HepG2 (cell line): ENCODE measurements around the gene IQCC. TPM values are rescaled to one million over a fixed set of nuclear protein-coding genes. Genes with fewer than 3 reads are reported as not detected.

ENCODE experiments used
- ELF4 ChIP-seq: sonication (generic); formaldehyde crosslinking; IDR thresholded peaks from 2 replicates; pipeline ENCODE4 v1.5.0; 2020; ENCODE audit warnings: missing genetic modification reagents, mild to moderate bottlenecking, moderate library complexity, borderline replicate concordance
- HIVEP1 ChIP-seq: sonication (generic); formaldehyde crosslinking; IDR thresholded peaks from 2 replicates; pipeline ENCODE4 v1.4.0; 2020; ENCODE audit warnings: mild to moderate bottlenecking, missing genetic modification reagents
- JUN ChIP-seq: sonication (generic); formaldehyde crosslinking; IDR thresholded peaks from 2 replicates; pipeline ENCODE4 v1.4.0; 2020; ENCODE audit warnings: mild to moderate bottlenecking, missing genetic modification reagents
- KDM5A ChIP-seq: fragments of 200-600 bp; sonication (generic); IDR thresholded peaks from 2 replicates; pipeline ENCODE4 v1.7.0; 2018; ENCODE audit warnings: antibody characterized with exemption, mild to moderate bottlenecking, low read length, borderline replicate concordance
- MEF2D ChIP-seq: sonication (generic); formaldehyde crosslinking; IDR thresholded peaks from 2 replicates; pipeline ENCODE4 v1.5.1; 2020; ENCODE audit warnings: mild to moderate bottlenecking, missing genetic modification reagents
- MEIS2 ChIP-seq: sonication (generic); formaldehyde crosslinking; IDR thresholded peaks from 2 replicates; pipeline ENCODE4 v1.9.0; 2021; ENCODE audit warnings: mild to moderate bottlenecking, missing genetic modification reagents
- NFE2L1 ChIP-seq: sonication (generic); formaldehyde crosslinking; IDR thresholded peaks from 2 replicates; pipeline ENCODE4 v1.4.0; 2020; ENCODE audit warnings: missing genetic modification reagents, mild to moderate bottlenecking, borderline replicate concordance
- PCBP1 ChIP-seq: fragments of 200-400 bp; formaldehyde crosslinking; IDR thresholded peaks from 2 replicates; pipeline ENCODE4 v1.6.1; 2017; ENCODE audit warnings: mild to moderate bottlenecking, low read depth, low read length, borderline replicate concordance
- POLR2AphosphoS5 ChIP-seq: IDR thresholded peaks from 2 replicates; pipeline ENCODE4 v1.6.1; 2012; ENCODE audit warnings: low read depth, low read length
- RAD21 ChIP-seq: fragments of 450-650 bp; formaldehyde crosslinking; IDR thresholded peaks from 2 replicates; pipeline ENCODE4 v1.5.0; 2020; ENCODE audit warnings: mild to moderate bottlenecking
- SNAPC2 ChIP-seq: sonication (generic); formaldehyde crosslinking; IDR thresholded peaks from 2 replicates; pipeline ENCODE4 v1.8.1; 2022; ENCODE audit warnings: mild to moderate bottlenecking, missing genetic modification reagents
- TEAD2 ChIP-seq: sonication (generic); formaldehyde crosslinking; IDR thresholded peaks from 2 replicates; pipeline ENCODE4 v1.9.0; 2021; ENCODE audit warnings: missing genetic modification reagents
- TRIM24 ChIP-seq: sonication (generic); formaldehyde crosslinking; IDR thresholded peaks from 2 replicates; pipeline ENCODE4 v1.8.0; 2022; ENCODE audit warnings: mild to moderate bottlenecking, missing genetic modification reagents
- ZMAT3 ChIP-seq: sonication (generic); formaldehyde crosslinking; conservative IDR thresholded peaks from 2 replicates; pipeline ENCODE4 v1.7.0; 2021; ENCODE audit warnings: missing genetic modification reagents
- ZNF337 ChIP-seq: sonication (generic); formaldehyde crosslinking; IDR thresholded peaks from 2 replicates; pipeline ENCODE4 v1.5.1; 2020; ENCODE audit warnings: missing genetic modification reagents, low read depth, mild to moderate bottlenecking, borderline replicate concordance
- polyA plus RNA-seq, 8 experiments: library from polyadenylated mRNA; depleted of rRNA in 3 of 8; stranded (reverse) in 7 of 8; unstranded in 1 of 8; fragments of >200 nt; fragmentation: Illumina TruSeq in 4 of 8; extraction: Trizol in 4 of 8; gene quantifications; 2 replicates each; pipeline versions ENCODE4 v1.2.1 to v1.2.3, GENCODE V29; 2011 to 2016; ENCODE audit warnings: low read depth in 4 of 8, missing spikeins in 1 of 8, mixed read lengths in 1 of 8; ENCODE audit not compliant: insufficient read depth in 1 of 8
- total RNA-seq, 5 experiments: library from RNA; depleted of rRNA; stranded (reverse); fragments of >200 nt; fragmentation: Illumina TruSeq; extraction: Trizol; gene quantifications; 2 replicates each; pipeline ENCODE4 v1.2.3, GENCODE V29; 2016; ENCODE audit warnings: low read depth in 1 of 5
- TF ChIP-seq, protein P1 (sequence below): fragments of 450-650 bp; IDR thresholded peaks from 2 replicates; pipeline ENCODE4 v1.6.1; 2017; ENCODE audit warnings: mild to moderate bottlenecking
- TF ChIP-seq, protein P2 (sequence below): sonication (generic); formaldehyde crosslinking; IDR thresholded peaks from 2 replicates; pipeline ENCODE4 v1.9.0; 2022; ENCODE audit warnings: missing genetic modification reagents, mild to moderate bottlenecking, borderline replicate concordance
- TF ChIP-seq, protein P3 (sequence below): sonication (generic); formaldehyde crosslinking; IDR thresholded peaks from 2 replicates; pipeline ENCODE4 v1.8.1; 2023; ENCODE audit warnings: mild to moderate bottlenecking, inconsistent platforms, moderate library complexity, missing genetic modification reagents, borderline replicate concordance
- TF ChIP-seq, protein P4 (sequence below): IDR thresholded peaks from 2 replicates; pipeline ENCODE4 v1.6.1; 2016; ENCODE audit warnings: control low read depth
- TF ChIP-seq, protein P5 (sequence below): sonication (generic); formaldehyde crosslinking; IDR thresholded peaks from 2 replicates; pipeline ENCODE4 v1.9.0; 2021; ENCODE audit warnings: missing genetic modification reagents, borderline replicate concordance

The IQCC gene
- total and polyA plus RNA-seq, 2 of the 13 experiments (the other 11 are each of a cell fraction or from before 2014, with no cell fraction given) = 1.7 to 3.0 TPM

- TF ChIP-seq TEAD2 (CRISPR knock-in tag) = no peak
- TF ChIP-seq PCBP1 = no peak
- no peak for TF ChIP-seq NFE2L1 (CRISPR knock-in tag)
- no peak for TF ChIP-seq RAD21 (CRISPR knock-in tag)
- no peak for TF ChIP-seq SNAPC2
- TF ChIP-seq, protein P1, sequence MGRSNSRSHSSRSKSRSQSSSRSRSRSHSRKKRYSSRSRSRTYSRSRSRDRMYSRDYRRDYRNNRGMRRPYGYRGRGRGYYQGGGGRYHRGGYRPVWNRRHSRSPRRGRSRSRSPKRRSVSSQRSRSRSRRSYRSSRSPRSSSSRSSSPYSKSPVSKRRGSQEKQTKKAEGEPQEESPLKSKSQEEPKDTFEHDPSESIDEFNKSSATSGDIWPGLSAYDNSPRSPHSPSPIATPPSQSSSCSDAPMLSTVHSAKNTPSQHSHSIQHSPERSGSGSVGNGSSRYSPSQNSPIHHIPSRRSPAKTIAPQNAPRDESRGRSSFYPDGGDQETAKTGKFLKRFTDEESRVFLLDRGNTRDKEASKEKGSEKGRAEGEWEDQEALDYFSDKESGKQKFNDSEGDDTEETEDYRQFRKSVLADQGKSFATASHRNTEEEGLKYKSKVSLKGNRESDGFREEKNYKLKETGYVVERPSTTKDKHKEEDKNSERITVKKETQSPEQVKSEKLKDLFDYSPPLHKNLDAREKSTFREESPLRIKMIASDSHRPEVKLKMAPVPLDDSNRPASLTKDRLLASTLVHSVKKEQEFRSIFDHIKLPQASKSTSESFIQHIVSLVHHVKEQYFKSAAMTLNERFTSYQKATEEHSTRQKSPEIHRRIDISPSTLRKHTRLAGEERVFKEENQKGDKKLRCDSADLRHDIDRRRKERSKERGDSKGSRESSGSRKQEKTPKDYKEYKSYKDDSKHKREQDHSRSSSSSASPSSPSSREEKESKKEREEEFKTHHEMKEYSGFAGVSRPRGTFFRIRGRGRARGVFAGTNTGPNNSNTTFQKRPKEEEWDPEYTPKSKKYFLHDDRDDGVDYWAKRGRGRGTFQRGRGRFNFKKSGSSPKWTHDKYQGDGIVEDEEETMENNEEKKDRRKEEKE = no peak
- TF ChIP-seq TRIM24 (CRISPR knock-in tag) = no peak
- TF ChIP-seq HIVEP1 (CRISPR knock-in tag) = peak; percentile 64; the same call in 1 of the 2 replicates
- TF ChIP-seq, protein P2, sequence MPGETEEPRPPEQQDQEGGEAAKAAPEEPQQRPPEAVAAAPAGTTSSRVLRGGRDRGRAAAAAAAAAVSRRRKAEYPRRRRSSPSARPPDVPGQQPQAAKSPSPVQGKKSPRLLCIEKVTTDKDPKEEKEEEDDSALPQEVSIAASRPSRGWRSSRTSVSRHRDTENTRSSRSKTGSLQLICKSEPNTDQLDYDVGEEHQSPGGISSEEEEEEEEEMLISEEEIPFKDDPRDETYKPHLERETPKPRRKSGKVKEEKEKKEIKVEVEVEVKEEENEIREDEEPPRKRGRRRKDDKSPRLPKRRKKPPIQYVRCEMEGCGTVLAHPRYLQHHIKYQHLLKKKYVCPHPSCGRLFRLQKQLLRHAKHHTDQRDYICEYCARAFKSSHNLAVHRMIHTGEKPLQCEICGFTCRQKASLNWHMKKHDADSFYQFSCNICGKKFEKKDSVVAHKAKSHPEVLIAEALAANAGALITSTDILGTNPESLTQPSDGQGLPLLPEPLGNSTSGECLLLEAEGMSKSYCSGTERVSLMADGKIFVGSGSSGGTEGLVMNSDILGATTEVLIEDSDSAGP = no peak; the same call in 1 of the 2 replicates
- no peak for TF ChIP-seq JUN (CRISPR knock-in tag)
- TF ChIP-seq ZMAT3 (CRISPR knock-in tag) = no peak
- no peak for TF ChIP-seq MEIS2 (CRISPR knock-in tag)
- TF ChIP-seq, protein P3, sequence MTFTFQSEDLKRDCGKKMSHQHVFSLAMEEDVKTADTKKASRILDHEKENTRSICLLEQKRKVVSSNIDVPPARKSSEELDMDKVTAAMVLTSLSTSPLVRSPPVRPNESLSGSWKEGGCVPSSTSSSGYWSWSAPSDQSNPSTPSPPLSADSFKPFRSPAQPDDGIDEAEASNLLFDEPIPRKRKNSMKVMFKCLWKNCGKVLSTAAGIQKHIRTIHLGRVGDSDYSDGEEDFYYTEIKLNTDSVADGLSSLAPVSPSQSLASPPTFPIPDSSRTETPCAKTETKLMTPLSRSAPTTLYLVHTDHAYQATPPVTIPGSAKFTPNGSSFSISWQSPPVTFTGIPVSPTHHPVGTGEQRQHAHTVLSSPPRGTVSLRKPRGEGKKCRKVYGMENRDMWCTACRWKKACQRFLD (CRISPR knock-in tag) = no peak
- TF ChIP-seq, protein P4, sequence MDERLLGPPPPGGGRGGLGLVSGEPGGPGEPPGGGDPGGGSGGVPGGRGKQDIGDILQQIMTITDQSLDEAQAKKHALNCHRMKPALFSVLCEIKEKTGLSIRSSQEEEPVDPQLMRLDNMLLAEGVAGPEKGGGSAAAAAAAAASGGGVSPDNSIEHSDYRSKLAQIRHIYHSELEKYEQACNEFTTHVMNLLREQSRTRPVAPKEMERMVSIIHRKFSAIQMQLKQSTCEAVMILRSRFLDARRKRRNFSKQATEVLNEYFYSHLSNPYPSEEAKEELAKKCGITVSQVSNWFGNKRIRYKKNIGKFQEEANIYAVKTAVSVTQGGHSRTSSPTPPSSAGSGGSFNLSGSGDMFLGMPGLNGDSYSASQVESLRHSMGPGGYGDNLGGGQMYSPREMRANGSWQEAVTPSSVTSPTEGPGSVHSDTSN = no peak
- no peak for TF ChIP-seq MEF2D
- TF ChIP-seq POLR2AphosphoS5 = no peak
- 0 out of 2 replicates have a peak, but pooled peaks have one; percentile 11 for TF ChIP-seq ZNF337 (CRISPR knock-in tag)
- TF ChIP-seq, protein P5, sequence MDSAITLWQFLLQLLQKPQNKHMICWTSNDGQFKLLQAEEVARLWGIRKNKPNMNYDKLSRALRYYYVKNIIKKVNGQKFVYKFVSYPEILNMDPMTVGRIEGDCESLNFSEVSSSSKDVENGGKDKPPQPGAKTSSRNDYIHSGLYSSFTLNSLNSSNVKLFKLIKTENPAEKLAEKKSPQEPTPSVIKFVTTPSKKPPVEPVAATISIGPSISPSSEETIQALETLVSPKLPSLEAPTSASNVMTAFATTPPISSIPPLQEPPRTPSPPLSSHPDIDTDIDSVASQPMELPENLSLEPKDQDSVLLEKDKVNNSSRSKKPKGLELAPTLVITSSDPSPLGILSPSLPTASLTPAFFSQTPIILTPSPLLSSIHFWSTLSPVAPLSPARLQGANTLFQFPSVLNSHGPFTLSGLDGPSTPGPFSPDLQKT (CRISPR knock-in tag) = no peak
- no peak for TF ChIP-seq ELF4 (CRISPR knock-in tag)
- TF ChIP-seq KDM5A = peak; percentile 38; the same call in 1 of the 2 replicates
Measured at GRCh38 chr1:32180186-32181060, 25.0 kb upstream of the IQCC start (continued).
